Measurements from ENCODE around the gene ENHO.

The ENHO gene

GRCh38 chr9:34522091-34522887 lies 501 bp downstream of the ENHO start:
- DNase-seq: no peak

DNA sequence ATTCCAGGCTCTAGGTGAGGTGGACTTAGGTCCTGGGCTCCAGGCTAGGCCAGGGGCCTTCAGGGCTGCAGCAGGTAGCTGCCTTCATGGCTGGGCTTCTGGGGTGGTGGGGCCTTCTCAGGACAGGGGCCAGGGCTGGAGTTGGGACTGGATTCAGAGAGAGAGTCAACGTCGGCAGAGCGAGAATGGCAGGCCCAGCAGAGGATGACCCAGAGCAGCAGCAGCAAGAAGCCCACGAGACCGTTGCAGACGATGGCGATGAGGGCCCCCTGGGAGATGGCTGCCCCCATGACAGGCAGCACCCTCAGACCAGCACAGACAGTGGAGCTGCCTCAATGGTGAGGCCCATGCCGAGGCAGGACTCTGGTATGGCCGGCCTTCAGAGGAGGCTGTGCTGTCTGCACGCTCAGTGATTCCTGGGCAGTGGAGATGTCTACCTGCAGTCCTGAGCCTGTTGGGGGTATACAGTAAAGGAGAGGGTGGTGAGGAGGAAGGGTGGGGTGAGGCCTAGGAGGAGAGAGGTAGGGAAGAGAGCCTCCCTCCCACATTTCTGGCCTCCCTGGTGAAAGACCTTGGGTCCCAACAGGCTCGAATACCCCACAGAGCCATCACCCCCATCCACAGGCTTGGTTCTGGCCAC lies 1.3 kb downstream of the ENHO start:
- DNase-seq: no peak

DNA sequence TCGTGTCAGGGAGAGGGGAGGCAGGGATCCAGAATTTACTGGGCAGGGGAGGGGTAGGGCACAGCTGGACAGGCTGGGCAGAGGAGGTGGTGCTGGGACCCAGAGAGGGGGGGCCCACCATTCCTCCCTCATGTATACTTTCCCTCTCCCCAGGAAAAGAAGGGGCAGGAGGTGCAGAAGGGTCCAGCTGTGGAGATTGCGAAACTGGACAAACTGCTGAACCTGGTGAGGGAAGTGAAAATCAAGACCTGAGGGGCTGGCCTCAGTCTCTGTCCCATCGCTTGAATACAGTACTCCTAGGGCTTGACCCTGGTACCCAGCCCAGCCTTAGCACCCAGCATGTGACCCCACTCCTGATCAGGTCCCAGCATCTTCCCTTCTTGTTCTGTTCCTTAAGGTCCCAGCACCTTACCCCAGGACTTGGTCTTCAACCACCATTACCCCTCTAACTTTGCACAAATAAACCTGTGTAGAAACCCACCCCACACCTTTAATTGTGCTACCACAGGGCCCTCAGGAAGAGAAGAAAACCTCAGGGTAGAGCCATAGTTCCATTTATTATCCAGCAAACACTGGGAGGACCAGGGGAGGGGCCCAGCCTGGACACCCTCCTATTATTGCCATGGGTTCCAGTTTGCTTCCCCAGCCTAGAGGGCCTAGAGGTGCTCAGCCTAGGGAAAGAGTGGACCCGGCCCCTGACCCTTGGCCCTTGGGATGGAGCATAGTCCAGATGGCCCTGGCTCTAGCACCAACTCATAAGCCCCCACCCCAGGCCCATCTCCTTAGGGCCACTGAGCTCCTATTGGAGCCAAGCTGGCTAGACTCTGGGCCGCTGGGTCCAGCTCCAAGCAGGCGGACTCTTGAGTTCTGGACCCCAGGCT lies 2.0 kb downstream of the ENHO start:
- no peak for DNase-seq

DNA sequence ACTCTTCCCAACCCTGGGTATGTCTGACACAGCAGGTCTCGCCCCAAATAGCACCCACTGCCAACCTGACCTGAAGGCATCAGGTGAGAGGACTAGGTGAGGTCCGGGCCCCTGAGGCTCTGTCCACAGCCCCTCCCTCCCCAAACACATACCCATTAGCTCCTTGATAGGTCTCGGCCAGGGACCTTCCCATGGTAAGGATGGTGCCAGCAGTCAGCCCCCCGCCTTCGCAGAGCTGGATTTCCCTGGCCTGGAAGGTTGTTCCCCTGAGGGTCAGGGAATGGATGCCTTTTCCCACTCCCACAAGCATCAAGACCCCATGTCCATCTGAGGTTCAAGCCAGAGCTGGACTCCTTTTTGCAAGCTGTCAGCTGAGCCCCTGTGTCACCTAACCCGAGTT lies 2.7 kb downstream of the ENHO start:
- no peak for DNase-seq

GRCh38 chr9:34519321-34520020 lies 3.3 kb downstream of the ENHO start:
- DNase-seq: no peak

- no peak for DNase-seq
These were observed 3.9 kb downstream of the ENHO start for GRCh38 chr9:34518896-34519295.

GRCh38 chr9:34518110-34518616 lies 4.6 kb downstream of the ENHO start:
- no peak for DNase-seq

DNA sequence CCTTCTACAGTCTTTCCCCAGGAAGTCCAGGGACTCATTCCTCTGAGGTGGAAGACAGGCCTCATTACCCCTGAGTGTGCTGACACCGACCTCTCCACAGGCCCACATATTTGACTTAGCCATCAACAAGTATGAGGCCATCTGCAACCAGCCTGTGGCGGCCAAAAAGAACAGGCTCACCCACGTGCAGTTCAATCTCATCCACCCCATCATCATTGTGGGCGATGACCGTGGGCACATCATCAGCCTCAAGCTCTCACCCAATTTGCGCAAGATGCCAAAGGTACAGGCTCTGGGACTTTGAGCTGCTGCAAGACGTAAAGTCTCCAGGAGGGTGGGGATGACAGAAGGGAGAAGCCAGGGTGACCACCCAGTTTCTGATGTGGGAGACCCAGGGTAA lies 5.6 kb downstream of the ENHO start:
- DNase-seq: no peak

- no peak for DNase-seq
These were observed 6.8 kb downstream of the ENHO start for GRCh38 chr9:34515959-34516358.

DNA sequence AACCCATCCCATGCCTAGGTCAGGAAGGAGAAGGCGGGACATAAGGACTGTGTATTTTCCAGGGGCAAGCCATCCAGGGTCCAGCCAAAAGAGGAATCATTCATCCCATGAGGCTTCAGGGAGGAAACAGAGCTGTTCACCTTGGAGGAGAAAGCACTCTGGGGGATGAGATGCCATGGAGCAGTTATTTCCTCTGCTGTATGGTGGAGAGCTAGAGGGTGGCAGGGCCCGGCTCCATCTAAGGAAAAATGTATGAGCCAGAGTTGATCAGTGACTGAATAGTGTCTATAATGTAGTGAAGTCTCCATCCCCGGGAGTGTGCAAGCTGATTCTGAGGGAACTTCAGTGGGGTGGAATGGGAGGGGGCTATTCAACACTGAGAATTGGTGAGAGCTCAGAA lies 8.0 kb downstream of the ENHO start:
- DNase-seq: no peak

GRCh38 chr9:34514401-34514800 lies 8.4 kb downstream of the ENHO start:
- no peak for DNase-seq

DNA sequence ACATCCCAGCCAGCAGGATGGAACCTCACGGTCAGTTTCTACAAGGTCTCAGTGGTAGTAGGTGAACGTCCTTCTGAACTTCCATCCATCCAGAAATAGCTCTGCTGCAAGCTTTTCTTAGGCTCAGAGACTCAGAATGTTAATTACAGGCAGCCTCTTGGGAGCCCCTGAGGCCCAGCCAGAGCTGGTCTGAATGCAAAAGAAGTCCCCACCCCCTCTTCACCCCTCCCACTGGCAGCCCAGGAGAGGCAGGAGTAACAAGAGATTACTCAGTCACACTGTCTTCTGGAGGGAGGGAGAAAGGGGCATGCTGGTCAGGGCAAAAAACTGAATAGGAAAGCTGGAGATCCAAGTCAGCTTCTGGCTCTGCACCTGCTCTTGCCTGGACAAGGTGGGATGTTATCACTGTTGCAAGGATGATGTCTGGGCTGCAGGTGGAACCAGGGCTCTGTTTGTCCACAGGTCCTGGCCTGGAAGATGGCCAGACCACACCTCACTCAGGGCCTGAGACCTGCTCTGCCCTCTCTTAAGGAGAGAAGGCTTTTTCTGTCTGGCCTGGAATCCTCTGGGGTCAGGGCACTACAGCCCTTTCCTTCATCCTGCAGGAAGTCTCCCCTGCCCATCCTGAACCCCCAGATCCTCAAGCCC lies 9.1 kb downstream of the ENHO start:
- no peak for DNase-seq

DNA sequence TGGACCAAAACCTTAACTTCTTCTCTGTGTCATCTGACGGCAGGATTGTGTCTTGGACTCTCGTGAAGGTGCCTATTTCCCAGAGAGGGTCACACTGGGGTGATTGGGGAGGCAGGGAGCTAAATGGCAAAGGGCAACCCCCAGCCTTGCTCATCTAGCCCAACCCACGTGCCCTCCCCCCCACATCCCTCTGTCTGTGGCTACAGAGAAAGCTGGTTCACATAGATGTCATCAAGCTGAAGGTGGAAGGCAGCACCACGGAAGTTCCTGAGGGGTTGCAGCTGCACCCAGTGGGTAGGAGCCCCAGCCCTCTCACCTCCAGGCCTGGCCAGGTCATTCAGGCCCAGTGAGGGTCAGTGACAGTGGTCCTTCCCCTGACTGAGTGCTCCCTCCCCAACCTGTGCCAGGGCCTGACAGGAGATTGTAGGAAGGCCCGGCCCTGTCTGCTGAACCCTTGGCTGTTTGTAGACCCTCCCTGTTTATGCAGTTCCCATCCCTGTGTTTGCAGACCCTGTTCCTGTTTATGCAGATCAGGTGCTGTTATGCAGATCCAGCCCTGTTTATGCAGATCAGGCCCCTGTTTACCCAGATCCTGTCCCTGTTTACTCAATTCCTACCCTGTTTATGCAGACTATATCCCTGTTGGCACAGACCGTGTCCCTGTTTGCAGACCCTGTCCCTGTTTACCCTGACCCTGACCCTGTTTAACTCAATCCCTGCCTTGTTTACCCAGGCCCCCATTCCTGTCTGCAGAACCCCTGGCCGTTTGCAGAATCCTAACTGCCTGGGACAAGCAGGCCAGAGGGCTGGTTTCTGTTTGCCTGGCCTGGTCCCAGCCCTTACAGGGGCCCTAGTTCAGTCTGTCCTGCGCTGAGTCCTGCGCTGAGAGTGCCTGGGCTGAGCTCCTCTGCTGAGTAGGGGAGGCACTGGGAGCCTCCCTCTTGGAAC lies 10.4 kb downstream of the ENHO start:
- no peak for DNase-seq

- no peak for DNase-seq
These were observed 12.0 kb downstream of the ENHO start for GRCh38 chr9:34510497-34511468.

- DNase-seq: no peak
These were observed 13.8 kb downstream of the ENHO start for GRCh38 chr9:34508951-34509350.

DNA sequence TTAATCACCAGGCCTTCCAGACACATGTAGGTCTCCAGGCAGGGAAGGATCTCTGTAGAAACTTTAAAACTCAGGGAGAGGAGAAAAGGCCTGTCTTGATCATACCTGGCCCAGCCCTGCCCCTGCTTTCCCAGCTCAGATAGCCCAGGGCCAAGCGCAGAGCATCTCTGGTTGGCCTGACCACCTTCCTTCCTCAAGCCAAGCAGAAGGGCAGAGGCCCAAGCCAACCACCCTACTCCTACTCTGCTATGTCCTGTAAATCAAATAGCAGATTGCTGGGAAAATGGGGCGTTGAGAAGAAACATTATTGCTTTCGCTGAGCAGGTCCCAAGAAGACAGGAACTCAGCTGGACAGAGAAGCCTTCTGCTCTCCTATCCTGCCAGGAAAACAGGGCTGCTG lies 14.3 kb downstream of the ENHO start:
- DNase-seq: no peak

DNA sequence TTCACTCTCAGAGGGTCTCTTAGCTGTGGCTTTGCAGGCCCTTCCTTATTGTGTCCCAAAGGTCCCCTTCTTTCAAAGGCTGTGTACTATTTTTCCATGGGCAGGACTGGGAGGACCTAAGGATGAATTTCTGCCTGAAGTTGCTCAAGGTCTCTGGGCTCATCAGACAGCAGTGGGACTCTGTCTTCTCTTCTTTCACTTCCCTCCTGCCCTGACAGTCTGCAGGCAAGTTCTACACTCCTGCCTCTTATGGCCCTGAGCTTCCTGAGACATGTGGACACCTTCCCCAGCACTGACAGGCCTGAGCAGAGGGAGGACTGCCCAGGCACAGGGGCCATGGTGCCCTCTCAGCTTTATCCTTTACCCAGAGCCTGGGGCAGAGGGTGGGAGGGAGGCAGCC lies 14.8 kb downstream of the ENHO start:
- no peak for DNase-seq

DNA sequence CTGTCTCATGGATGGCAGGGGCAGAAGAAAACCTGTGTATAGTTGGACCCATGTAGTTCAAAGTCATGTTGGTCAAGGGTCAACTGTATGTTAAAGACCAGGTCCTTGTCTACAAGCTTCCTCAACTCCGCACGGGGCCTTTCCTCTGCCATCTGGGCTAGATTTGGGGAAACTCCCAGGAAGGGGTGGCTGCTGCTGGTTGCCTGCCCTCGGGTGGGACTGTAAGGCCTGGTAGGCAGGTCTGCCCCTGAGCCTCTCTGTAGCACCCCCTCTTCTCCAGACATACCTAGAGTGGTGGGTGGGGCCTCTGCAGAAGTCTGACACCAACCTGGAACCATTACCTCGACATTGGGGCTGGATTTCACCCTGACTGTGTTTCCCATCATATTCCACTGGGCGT lies 15.2 kb downstream of the ENHO start:
- DNase-seq: no peak

DNA sequence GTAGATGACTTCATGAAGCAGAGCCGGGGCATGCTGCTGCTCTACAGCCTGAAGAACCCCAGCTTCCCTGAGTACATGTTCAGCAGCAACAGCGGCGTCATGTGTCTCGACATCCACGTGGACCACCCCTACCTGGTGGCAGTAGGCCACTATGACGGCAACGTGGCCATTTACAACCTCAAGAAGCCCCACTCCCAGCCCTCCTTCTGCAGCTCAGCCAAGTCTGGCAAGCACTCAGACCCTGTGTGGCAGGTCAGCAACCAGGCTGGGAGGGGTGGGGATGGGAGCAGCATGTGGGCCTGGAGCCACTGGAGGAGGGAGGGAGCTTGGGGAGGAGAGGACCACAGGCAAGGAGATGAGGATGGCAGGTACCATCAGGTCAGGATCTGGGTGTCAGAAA lies 16.2 kb downstream of the ENHO start:
- DNase-seq: no peak
